GM12865 (cell line): ENCODE results near the gene CDH23.

Experiments
- DNase-seq: peaks from one replicate; pipeline ENCODE4 v3.0.0; 2010; ENCODE audit warnings: low read depth
- H3K4me3 ChIP-seq: 2 replicates; pipeline ENCODE4 v1.5.1; 2011; ENCODE audit warnings: mild to moderate bottlenecking, low read depth, low read length, control low read depth
- TF ChIP-seq, protein P1 (sequence below): IDR thresholded peaks from 2 replicates; pipeline ENCODE4 v1.5.1; 2011; ENCODE audit warnings: low read length, control low read depth, low read depth, inconsistent platforms; ENCODE audit not compliant: insufficient read depth; ENCODE audit errors: missing control alignments

CDH23 gene

DNA sequence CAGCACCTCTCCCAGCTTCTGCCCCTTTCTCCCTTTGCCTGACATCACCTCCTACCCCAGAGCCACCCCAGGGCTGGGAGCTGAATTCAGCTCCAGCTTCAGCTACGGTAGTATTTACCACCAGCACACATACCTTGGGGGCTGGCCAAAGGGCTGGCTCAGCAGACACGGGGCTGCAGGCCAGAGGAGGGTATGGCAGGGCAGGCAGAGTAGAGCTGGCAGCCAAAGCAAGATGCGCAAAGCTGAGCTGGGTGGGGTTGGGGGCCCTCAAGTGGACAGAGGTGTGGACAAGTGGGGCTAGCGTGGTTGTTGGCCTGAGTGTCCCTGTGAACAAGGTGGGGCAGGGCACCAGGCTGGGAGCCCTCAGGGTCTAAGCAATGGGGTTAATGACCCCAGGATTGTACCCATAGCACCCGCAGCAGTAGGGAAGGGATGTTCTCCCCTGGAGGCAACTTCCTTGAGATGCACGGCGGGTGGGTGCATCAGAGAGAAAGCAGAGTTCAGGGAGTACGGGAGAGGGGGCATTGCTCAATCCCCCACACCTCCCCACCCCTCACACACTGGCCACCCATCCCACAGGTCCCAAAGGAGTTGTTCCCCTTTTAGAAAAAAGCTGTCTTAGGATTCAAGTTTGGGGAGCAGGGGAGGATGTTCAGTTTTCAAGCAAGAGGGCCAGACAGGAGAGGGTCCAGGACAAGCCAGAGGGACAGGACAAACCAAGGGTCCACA is 368.6 kb downstream of the CDH23 start:
- DNase-seq, result no peak
- TF ChIP-seq, protein P1, sequence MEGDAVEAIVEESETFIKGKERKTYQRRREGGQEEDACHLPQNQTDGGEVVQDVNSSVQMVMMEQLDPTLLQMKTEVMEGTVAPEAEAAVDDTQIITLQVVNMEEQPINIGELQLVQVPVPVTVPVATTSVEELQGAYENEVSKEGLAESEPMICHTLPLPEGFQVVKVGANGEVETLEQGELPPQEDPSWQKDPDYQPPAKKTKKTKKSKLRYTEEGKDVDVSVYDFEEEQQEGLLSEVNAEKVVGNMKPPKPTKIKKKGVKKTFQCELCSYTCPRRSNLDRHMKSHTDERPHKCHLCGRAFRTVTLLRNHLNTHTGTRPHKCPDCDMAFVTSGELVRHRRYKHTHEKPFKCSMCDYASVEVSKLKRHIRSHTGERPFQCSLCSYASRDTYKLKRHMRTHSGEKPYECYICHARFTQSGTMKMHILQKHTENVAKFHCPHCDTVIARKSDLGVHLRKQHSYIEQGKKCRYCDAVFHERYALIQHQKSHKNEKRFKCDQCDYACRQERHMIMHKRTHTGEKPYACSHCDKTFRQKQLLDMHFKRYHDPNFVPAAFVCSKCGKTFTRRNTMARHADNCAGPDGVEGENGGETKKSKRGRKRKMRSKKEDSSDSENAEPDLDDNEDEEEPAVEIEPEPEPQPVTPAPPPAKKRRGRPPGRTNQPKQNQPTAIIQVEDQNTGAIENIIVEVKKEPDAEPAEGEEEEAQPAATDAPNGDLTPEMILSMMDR, result no peak
- no peak overlapping the region for H3K4me3 ChIP-seq

DNA sequence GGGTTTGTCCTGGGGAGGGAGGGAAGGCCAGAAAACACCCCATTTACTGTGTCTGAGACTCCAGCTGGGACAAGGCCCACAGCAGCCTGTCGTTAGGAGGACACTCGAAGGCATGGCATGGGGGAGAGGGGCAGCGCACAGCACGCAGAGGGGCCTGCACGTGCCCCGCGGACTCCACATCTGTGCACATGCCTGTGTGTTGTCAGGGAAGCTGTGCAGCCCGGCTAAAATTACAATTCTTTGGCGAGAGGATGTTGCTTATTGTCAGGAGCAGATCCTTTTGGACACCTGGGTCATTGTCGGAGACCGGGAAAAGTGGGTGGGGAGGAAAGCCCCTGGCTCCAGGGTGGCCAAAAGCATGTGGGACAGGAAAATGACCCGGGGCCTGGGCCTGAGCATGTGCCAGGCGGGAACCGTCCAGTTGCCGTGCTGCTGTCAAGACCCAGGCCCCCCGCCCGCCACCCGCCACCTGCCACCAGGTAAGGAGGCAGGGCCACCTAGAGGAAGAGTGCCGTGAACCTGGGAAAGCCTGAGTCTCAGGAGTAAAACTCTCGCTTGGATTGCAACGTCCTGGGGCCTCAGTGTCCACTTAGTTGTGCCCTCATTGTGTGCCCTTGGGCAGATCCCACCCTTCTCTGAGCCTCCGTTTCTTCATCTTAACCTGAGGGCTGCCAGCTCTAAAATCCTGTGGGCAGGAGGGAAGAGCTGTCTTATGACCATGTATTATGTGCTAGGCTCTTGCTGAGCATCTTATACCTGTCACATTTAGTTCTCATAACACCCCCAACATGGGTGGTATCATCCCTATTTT is 369.4 kb downstream of the CDH23 start:
- TF ChIP-seq, protein P1, result no peak
- no peak for DNase-seq
- H3K4me3 ChIP-seq, result no peak overlapping the region

DNA sequence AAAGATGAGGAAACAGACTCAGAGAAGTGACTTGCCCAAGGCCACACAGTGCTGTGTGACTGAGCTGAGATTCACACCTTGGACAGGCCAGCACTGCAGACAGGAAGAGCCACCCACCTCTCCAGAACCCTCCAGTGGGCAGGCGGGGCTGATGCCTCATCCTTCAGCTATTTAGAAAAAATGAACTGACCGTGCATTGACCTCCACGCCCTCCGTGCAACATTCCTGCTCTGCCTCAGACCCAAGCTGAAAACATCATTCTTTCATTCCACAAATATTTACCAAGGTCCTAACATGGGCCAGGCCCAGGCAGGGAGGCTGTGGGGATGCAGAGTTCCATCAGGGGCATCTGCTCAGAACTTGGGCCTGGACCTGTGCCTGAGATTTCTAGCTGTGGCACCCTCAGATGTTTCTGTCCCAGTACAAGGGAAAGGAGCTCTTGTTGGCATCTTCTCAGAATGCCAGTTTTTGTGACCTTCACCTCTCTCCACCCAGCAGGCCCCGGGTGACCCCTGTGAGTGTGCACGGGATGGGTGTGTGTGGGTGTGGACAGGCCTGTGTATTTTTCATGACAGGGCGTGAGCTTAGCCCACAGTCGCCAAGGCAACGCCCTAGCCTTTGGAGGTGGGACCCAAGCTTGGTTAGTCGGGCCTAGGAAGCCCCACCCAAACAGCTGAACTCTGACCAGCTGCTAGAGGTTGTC is 370.1 kb downstream of the CDH23 start:
- TF ChIP-seq, protein P1, result no peak
- H3K4me3 ChIP-seq, result no peak overlapping the region
- DNase-seq, result peak; percentile 66

DNA sequence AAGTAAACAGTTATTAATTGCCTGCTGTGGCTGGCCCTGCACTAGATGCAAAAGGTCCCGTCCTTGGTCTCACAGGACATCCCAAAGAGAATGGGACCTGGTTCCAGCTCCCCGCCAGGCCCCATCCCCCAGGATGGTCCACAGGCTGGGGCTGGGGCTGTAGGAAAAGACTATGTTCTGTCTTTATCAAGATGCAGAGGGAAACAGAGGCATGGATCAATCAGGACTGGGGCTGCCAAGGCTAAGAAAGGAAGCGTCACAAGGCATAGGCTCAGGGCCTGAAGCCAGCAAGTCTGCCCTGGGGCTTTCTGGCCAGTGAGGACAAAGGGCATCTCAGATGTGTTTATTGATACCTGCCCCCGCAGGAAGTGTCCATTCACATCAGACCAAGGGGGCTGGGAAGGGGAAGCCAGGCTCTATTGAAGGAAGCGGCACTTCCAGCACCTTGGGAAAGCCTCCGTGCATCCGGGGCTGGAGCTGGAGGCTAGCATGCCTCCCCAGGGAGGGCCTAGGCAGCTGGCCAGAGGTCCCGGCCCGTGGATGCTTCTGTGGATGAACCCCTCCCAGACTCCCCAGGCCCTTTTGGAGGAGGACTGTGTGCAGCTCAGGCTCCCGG is 370.8 kb downstream of the CDH23 start:
- no peak for DNase-seq
- H3K4me3 ChIP-seq, result no peak overlapping the region
- TF ChIP-seq, protein P1, result no peak

DNA sequence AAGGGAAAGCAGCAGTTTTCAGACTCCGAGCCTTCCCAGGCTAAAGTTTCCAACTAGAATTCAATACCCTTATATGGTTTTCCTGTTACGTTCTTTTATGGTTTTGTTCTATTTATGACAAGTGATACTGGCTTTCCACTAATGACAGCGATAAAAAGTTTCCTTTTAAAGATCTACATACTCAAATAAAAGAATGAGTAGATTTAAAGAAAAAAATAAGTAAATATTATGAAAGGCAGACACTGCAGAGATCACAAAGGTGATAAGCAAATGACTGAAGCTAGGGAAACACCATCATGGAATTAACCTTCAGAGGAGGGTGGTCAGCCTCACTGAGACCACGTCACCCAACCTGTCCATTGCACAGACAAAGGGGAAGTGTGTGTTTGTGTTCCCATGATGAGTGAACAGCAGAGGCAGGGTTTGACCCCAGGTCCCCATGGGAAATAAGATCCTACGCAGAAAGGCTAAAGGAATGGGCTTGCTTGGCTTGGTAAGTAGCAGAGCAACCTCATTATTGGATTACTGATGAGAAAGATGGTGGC is 372.6 kb downstream of the CDH23 start:
- H3K4me3 ChIP-seq, result peak overlapping the region; percentile 57
- DNase-seq, result peak; percentile 74

DNA sequence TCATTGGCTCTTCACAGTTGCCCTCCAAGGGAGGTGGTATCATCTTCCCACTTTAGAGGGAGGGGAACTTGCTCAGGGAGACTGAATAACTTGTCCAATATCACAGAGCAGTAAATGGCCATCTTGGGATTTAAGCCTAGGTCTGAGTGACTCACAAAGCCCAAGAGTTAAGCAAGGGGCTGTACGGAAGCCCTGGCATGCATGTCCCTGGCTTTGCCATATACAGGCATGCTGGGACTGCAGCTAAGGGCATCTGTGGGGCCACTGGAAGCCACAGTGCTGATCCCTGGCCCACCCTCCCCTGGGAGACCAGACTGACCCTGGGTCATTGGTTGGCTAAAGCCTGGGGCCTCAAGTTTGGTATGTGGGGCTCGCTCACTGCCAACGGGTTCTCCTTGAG is 373.5 kb downstream of the CDH23 start:
- TF ChIP-seq, protein P1, result no peak
- no peak overlapping the region for H3K4me3 ChIP-seq
- DNase-seq, result no peak

More for the DNA sequence above, 372.6 kb downstream of the CDH23 start:
- TF ChIP-seq, protein P1, result no peak
